Cardiac fibroblast (primary cell): ENCODE measurements around the gene DCTN3.
A peak's percentile ranks its signal among the peaks of the same experiment; 100 is the strongest.

Source experiments
- DNase-seq, 2 donors: peaks; one replicate each; pipeline versions ENCODE4 v3.0.0 to v3.0.0-alpha.2; 2010; ENCODE audit warnings: low read depth in 2 of 2
- H3K4me3 ChIP-seq, 2 donors: replicated peaks in 1 of 2; 1 replicate in 1 of 2; 2 replicates in 1 of 2; pipeline ENCODE4 v1.5.1; 2011; ENCODE audit warnings: low read depth in 2 of 2, low read length in 2 of 2, mild to moderate bottlenecking in 2 of 2, moderate library complexity in 1 of 2
- CTCF ChIP-seq: IDR thresholded peaks from one replicate; pipeline ENCODE4 v1.5.1; 2011; ENCODE audit warnings: low read depth, mild to moderate bottlenecking, low read length, inconsistent platforms

DCTN3 gene

DNA sequence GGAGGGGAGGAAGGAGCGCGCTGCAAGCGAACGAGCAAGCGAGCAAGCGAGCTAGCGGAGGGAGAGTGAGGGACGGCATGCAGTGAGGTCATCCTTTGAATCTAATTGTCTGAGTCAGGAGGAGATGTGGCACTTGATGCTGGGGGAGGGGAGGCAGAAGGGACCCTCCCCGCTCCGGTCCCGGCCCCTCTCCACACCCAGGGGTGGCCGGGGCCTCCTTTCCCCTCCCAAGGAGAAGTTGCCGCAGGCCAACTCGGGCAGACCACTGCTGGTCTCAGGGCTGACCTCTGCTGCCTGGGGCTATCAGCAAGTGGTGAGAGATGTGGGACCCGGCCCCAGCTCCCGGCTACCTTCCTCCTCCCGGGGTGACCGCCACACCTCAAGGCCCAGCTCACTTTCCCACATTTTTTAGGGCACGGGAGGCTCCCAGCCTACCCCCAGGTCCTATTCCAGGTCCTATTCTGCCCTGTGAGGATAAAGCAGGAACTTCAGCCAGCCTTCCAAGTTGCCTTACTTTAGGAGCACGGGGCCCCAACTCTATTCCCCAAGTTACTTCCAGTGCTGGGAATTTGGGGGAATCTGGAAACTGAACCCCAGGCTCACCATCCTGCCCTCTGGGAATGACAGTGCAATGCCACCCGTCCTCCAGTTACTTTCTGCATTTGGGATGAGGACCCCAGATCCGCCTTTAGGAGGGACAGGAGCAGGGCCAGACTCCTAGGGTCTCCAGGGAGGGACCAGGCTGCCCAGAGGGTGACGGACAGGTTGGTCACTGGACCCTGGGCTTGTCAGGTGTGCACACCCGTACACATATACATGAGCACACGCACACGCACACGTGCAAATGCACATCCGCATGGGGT lies 41.8 kb downstream of the DCTN3 start:
- no peak overlapping the region for H3K4me3 ChIP-seq
- no peak for TF ChIP-seq CTCF
- DNase-seq, result peak; percentile 46 to 53

DNA sequence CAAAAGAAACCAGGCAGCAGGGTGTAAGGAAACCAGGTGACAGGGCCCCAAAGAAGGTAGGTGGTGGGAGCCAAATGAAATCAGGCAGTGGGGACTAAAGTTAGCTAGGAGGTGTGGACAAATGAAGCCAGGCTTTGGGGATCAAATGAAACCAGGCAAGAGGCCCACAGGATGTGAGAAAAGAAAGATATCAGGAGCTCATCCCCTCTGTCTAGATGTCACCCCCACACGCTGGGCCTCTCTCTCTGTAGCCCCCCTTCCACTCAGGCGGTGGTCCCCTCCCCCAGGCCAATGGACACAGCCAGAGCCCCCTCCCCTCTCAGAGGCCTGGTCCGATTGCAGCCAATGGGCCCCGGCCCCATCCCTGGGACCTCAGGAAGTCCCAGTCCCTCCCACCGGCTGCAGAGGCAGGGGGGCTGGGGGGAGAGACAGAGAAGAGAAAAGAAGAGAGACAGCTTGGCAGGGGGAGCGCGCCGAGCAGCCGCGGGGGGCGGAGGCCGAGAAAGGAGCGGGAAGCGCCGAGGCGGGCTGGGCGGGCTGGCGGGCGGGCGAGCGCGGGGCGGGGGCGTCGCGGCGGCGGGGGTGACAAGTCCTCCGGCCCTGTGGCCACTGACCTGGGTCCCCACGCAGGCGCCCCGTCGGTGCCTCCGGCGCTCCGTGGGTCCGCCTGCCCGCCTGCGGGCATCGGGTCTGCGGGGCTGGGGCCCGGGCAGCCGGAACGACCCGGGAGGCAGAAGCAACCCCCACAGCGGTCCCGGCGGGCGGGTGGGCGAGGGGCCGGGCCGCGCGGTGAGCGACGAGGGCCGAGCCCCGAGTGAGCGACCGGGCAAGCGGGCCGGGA lies 42.7 kb downstream of the DCTN3 start:
- no peak overlapping the region for H3K4me3 ChIP-seq
- TF ChIP-seq CTCF, result no peak
- DNase-seq, result no peak

DNA sequence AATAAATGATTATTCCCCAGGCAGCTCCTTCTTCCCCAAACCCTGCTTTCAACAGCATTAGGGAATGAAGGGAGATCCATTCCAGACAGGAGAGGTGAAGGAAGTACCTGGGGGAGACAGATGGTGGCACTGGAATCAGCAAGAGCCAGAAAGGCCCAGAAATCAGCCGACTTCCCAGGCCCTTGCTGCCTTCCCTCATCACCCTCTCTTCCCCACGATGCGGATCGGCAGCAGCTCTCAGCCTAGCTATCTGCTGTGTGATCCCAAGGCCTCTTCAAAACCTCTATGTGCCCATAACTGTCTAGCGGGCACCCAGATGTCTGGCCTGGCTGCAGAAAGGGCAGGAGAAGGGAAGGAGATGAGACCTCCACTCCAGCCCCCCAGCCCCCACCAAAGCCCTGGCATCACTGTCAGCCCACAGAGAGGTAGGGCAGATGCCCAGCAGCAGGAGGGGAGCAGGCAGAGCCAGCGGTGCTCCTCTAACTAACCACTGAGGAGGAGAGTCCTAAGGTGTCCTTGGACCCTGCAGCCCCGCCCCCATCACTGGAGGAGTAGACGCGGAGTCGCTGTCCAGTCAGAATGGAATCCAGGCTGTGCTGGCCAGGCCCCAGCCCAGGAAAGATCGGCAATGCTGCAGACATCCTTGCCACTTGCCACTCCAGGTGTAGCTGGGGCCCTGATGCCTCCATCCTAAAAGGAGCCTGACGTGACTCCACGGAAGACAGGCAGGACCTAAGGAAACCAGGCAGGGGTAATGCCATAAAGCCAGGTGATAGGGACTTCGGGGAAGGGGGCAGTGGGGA lies 43.5 kb downstream of the DCTN3 start:
- H3K4me3 ChIP-seq, result no peak overlapping the region
- no peak for DNase-seq
- TF ChIP-seq CTCF, result no peak

- DNase-seq, result no peak
- TF ChIP-seq CTCF, result no peak
- H3K4me3 ChIP-seq, result no peak overlapping the region
Observed at GRCh38 chr9:34575862-34576596, 44.3 kb downstream of the DCTN3 start.

DNA sequence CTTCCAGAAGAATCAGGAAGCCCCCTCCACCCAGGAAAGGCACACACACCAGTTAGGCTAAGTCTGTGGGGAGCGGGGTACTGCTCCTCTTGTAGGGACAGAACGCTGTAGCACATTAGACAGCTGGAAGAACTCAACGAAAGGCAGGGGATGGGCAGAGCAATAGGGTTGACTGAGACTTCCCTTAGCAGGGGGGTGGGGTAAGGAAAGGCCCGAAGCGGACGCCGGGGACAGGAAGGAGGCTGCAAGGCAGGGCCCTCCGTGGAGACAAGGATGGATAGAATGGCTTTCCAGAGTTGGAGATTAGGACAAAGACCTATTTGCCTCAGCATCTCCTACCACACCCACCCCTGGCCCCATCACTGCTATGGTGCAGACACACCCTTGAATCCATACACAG lies 45.1 kb downstream of the DCTN3 start:
- no peak overlapping the region for H3K4me3 ChIP-seq
- no peak for DNase-seq
- TF ChIP-seq CTCF, result no peak

DNA sequence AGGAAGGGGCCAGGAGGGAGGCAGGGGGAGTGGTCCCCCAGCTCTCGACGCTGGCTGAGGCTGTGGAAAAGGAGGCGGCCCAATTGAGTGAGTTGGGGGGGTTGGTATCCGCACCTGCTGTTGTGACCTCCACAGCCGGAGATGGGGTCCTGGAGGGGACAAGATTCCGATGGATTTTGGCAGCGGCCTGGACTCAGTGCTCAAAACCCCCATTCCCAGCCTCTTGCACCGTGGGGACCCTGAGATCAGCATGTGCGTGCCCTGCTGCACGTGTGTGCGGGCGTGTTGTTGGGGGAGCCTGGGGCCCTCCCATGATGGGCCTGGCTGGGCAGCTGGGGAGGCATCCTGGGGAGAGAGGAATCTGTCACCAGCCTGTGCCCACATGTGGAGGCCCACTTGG lies 45.7 kb downstream of the DCTN3 start:
- no peak for TF ChIP-seq CTCF
- DNase-seq, result no peak
- no peak overlapping the region for H3K4me3 ChIP-seq
